ENCODE results near the gene UGT1A10.

The UGT1A10 gene

DNA sequence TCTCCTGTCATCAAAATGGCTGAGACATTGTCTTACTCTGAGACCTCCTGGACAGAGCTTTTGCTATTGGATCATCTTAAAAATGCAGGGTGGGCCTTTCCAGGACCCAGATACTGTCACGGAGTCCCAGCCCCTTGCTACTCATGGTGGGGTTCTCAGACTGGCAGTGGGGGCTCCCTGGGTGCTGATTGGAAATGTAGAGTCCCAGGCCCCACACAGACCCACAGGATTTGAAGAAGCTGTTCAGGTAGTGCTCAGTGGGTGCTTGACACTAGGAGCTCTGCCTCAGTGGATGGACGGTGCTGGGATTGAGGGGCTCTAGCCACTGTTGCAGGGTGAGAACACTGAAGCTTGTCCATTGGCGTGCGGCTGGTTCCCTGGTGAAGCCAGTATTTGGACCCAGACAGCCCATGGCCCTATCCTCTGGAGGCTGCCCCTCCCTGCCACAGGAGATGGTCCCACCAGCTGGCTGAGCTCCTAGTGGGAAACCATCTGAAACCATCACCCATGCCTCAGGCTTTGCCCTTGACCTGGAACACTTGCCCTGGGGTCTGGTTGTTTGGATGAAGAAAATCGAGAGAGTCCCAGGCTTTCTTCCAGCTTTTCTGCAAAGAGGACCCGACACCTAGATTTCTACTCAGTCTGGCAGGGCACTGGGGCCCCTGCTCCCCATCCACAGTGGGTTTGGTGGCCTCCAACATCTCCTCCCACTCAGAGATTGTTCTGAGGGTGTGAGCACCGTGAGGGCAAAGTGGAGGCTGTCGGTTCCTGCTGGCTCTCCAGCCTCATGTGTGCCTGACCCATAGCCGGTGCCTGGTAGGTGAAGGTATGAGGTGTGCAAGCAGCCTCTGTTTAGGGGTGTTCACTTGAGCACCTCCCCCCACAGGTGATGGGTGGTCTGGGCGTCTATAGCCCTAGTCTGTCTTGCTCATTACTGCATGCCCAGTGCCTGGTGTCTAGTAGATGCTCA is 172.0 kb downstream of the UGT1A10 start:
- no peak overlapping the region for H3K4me3 ChIP-seq (ENCODE audit: control insufficient read depth, low read depth, low read length)
- no peak for DNase-seq (ENCODE audit: low read depth)
- TF ChIP-seq, protein P1, sequence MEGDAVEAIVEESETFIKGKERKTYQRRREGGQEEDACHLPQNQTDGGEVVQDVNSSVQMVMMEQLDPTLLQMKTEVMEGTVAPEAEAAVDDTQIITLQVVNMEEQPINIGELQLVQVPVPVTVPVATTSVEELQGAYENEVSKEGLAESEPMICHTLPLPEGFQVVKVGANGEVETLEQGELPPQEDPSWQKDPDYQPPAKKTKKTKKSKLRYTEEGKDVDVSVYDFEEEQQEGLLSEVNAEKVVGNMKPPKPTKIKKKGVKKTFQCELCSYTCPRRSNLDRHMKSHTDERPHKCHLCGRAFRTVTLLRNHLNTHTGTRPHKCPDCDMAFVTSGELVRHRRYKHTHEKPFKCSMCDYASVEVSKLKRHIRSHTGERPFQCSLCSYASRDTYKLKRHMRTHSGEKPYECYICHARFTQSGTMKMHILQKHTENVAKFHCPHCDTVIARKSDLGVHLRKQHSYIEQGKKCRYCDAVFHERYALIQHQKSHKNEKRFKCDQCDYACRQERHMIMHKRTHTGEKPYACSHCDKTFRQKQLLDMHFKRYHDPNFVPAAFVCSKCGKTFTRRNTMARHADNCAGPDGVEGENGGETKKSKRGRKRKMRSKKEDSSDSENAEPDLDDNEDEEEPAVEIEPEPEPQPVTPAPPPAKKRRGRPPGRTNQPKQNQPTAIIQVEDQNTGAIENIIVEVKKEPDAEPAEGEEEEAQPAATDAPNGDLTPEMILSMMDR (conservative IDR thresholded peaks at IDR 0.05; ENCODE audit: control insufficient read depth, insufficient read depth, low read depth, low read length): no peak

DNA sequence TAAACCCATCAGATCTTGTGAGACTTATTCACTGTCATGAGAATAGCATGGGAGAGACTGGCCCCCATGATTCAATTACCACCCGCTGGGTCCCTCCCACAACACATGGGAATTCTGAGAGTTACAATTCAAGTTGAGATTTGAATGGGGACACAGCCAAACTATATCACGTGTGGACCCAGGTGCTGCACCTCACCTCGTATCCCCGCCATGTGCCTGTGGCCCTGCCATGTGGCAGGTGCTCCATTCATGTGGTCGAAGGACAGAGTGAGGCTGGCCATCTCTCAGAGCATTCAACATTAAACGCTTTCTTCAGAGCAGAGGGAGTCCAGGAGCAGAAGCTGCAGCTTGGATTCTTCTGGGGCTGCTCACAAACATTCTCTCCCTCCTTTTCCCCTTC is 174.1 kb downstream of the UGT1A10 start:
- no peak for DNase-seq (ENCODE audit: low read depth)
- H3K4me3 ChIP-seq (ENCODE audit: control insufficient read depth, low read depth, low read length): no peak overlapping the region
- TF ChIP-seq, protein P1 (conservative IDR thresholded peaks at IDR 0.05; ENCODE audit: control insufficient read depth, insufficient read depth, low read depth, low read length): no peak

GRCh38 chr2:233811087-233811486 is 174.8 kb downstream of the UGT1A10 start:
- no peak overlapping the region for H3K4me3 ChIP-seq (ENCODE audit: control insufficient read depth, low read depth, low read length)
- TF ChIP-seq, protein P1 (conservative IDR thresholded peaks at IDR 0.05; ENCODE audit: control insufficient read depth, insufficient read depth, low read depth, low read length): no peak
- DNase-seq (ENCODE audit: low read depth): no peak

- H3K4me3 ChIP-seq (ENCODE audit: control insufficient read depth, low read depth, low read length): no peak overlapping the region
- TF ChIP-seq, protein P1 (conservative IDR thresholded peaks at IDR 0.05; ENCODE audit: control insufficient read depth, insufficient read depth, low read depth, low read length): no peak
- no peak for DNase-seq (ENCODE audit: low read depth)
These were observed 175.5 kb downstream of the UGT1A10 start for GRCh38 chr2:233811732-233812131.

- TF ChIP-seq, protein P1 (conservative IDR thresholded peaks at IDR 0.05; ENCODE audit: control insufficient read depth, insufficient read depth, low read depth, low read length): no peak
- H3K4me3 ChIP-seq (ENCODE audit: control insufficient read depth, low read depth, low read length): no peak overlapping the region
- DNase-seq (ENCODE audit: low read depth): no peak
These were observed 177.2 kb downstream of the UGT1A10 start for GRCh38 chr2:233813236-233814055.

GRCh38 chr2:233814056-233814835 is 178.0 kb downstream of the UGT1A10 start:
- peak; percentile 20 for DNase-seq (ENCODE audit: low read depth)
- no peak overlapping the region for H3K4me3 ChIP-seq (ENCODE audit: control insufficient read depth, low read depth, low read length)
- TF ChIP-seq, protein P1 (conservative IDR thresholded peaks at IDR 0.05; ENCODE audit: control insufficient read depth, insufficient read depth, low read depth, low read length): no peak

Measured in fibroblast of mammary gland (primary cell).